OCI-LY3 (cell line): ENCODE results near the gene TMA7.
A peak's percentile ranks its signal among the peaks of the same experiment; 100 is the strongest.

ENCODE experiments used
- H2AFZ ChIP-seq: fragments of 200-600, 300-600 bp; shearing (Covaris generic); 2 replicates; pipeline ENCODE4 v1.6.0; 2014; ENCODE audit warnings: antibody characterized with exemption, low read depth, low read length
- H3K27ac ChIP-seq: fragments of 200-600, 300-600 bp; sonication (generic); 2 replicates; pipeline ENCODE4 v1.5.1; 2014; ENCODE audit warnings: mild to moderate bottlenecking, low read length, moderate library complexity, mixed read lengths
- H3K27me3 ChIP-seq: fragments of 200-600, 300-600 bp; sonication (generic); 2 replicates; pipeline ENCODE4 v1.6.1; 2014; ENCODE audit warnings: low read depth, low read length, mixed read lengths
- H3K36me3 ChIP-seq: fragments of 200-600, 300-600 bp; sonication (generic); replicated peaks from 2 replicates; pipeline ENCODE3; 2014; ENCODE audit warnings: low read depth, low read length, mixed read lengths
- H3K4me1 ChIP-seq: fragments of 300-600, 200-600 bp; sonication (generic); 2 replicates; pipeline ENCODE4 v1.6.1; 2014; ENCODE audit warnings: low read length, mixed read lengths
- H3K4me2 ChIP-seq: fragments of 200-600, 300-600 bp; sonication (generic); 2 replicates; pipeline ENCODE4 v1.6.1; 2014; ENCODE audit warnings: low read length, mixed read lengths
- H3K4me3 ChIP-seq: fragments of 300-600, 200-600 bp; sonication (generic); 2 replicates; pipeline ENCODE4 v1.5.1; 2014; ENCODE audit warnings: antibody characterized with exemption, mild to moderate bottlenecking, low read length, moderate library complexity
- H3K79me2 ChIP-seq: fragments of 300-600, 200-600 bp; shearing (Covaris generic); 2 replicates; pipeline ENCODE4 v1.6.1; 2014; ENCODE audit warnings: mild to moderate bottlenecking, low read length, mixed read lengths
- H3K9ac ChIP-seq: fragments of 300-600, 200-600 bp; shearing (Covaris generic); 2 replicates; pipeline ENCODE4 v1.6.0; 2014; ENCODE audit warnings: mild to moderate bottlenecking, low read length, moderate library complexity
- H3K9me3 ChIP-seq: fragments of 200-600, 300-600 bp; shearing (Covaris generic); 2 replicates; pipeline ENCODE4 v1.6.1; 2014; ENCODE audit warnings: low read length, mixed read lengths; ENCODE audit not compliant: insufficient read depth
- H4K20me1 ChIP-seq: fragments of 200-600, 300-600 bp; sonication (generic); 2 replicates; pipeline ENCODE4 v1.6.1; 2016; ENCODE audit warnings: low read length, mixed read lengths; ENCODE audit not compliant: insufficient read depth
- EZH2phosphoT487 ChIP-seq: fragments of 200-600 bp; shearing (Covaris generic); IDR thresholded peaks from 2 replicates; pipeline ENCODE4 v1.6.1; 2018; ENCODE audit warnings: antibody characterized with exemption, mixed run types, low read depth
- TF ChIP-seq, protein P1 (sequence below): fragments of 200-600, 300-600 bp; sonication (generic); IDR thresholded peaks from 2 replicates; pipeline ENCODE4 v1.5.1; 2014; ENCODE audit warnings: antibody characterized with exemption, low read length, low read depth

Gene TMA7

DNA sequence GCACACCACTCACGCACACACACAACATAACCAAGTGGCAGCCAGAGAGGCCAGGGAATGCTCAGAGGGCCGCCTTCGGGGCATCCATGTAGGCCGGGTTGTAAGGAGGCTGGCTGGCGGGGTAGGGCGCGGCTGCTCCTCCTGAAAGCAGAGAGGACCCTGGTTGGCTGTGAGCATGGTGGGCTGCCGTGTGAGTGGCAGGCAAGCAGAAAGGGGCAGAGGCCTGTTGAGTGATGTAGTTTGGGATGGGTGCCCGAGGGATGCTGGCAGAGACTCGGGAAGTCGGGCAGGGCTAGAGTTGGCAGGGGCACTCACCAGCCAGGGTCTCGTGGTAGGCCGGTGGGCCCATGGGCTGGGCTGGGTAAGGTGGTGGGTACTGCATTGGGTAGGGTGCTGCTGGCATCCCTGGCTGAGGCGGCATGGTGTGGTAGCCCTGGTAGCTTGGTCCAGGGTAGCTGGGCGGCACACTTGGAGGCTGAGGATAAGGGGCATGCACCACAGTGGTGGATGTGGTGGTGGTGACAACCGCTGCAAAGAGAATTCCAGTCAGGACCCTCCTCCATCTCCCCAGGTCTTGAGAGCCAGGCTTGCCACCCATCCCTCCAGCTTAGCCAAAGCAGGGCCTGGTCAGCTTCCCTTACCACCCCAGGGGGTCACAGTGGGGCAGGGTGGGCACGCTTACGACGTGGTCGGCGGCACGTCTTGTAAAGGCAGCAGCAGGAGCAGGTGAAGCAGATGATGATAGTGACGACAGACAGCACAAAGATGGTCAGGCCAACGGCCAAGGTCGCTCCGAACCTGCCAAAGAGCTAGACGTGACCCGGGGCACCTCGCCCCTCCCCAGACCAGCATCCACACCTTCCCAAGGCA lies 29.2 kb downstream of the TMA7 start:
- Histone ChIP-seq H3K27me3 (no peaks in the 10 kb centered on the region), H3K4me3 (no peak overlapping the region), H2AFZ (no peak overlapping the region), H3K36me3 (peaks cover 35% of the 10 kb centered on the region), H3K27ac (no peak overlapping the region), H3K4me2 (no peak overlapping the region), H3K79me2 (peaks cover 58% of the 10 kb centered on the region), H4K20me1 (no peaks in the 10 kb centered on the region), H3K4me1 (peaks cover 39% of the 10 kb centered on the region), H3K9me3 (no peaks in the 10 kb centered on the region), H3K9ac (no peak overlapping the region)
- TF ChIP-seq, protein P1, sequence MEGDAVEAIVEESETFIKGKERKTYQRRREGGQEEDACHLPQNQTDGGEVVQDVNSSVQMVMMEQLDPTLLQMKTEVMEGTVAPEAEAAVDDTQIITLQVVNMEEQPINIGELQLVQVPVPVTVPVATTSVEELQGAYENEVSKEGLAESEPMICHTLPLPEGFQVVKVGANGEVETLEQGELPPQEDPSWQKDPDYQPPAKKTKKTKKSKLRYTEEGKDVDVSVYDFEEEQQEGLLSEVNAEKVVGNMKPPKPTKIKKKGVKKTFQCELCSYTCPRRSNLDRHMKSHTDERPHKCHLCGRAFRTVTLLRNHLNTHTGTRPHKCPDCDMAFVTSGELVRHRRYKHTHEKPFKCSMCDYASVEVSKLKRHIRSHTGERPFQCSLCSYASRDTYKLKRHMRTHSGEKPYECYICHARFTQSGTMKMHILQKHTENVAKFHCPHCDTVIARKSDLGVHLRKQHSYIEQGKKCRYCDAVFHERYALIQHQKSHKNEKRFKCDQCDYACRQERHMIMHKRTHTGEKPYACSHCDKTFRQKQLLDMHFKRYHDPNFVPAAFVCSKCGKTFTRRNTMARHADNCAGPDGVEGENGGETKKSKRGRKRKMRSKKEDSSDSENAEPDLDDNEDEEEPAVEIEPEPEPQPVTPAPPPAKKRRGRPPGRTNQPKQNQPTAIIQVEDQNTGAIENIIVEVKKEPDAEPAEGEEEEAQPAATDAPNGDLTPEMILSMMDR: no peak
- TF ChIP-seq EZH2phosphoT487: no peak

DNA sequence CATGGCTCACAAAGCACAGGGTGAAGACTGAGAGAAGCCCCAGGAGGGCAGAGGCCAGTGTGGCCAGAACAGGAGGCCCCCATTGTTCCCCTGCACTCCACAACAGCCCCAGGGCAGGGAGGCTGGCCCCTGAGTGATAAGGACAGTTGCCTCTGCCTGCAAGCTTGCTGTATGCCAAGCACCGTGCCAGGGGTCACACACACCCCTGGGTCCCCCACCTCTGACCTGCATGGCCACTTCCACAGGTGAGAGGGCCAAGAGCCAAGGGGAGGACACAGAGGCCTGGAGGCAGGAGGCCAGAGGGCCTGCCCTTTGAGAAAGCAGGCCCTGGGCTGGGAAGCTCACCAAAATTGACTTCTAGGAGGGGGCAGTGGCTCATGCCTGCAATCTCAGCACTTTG lies 30.2 kb downstream of the TMA7 start:
- no peak overlapping the region for H2AFZ ChIP-seq
- H3K79me2 ChIP-seq: peaks cover 58% of the 10 kb centered on the region
- no peak overlapping the region for H3K4me2 ChIP-seq
- no peak overlapping the region for H3K4me3 ChIP-seq
- H3K36me3 ChIP-seq: peaks cover 31% of the 10 kb centered on the region
- no peak overlapping the region for H3K9ac ChIP-seq
- H3K4me1 ChIP-seq: peaks cover 38% of the 10 kb centered on the region
- no peaks in the 10 kb centered on the region for H3K27me3 ChIP-seq
- TF ChIP-seq, protein P1: no peak
- H3K27ac ChIP-seq: 0 out of 2 replicates have a peak overlapping the region, but pooled peaks have one; percentile 5
- no peaks in the 10 kb centered on the region for H3K9me3 ChIP-seq
- no peaks in the 10 kb centered on the region for H4K20me1 ChIP-seq

DNA sequence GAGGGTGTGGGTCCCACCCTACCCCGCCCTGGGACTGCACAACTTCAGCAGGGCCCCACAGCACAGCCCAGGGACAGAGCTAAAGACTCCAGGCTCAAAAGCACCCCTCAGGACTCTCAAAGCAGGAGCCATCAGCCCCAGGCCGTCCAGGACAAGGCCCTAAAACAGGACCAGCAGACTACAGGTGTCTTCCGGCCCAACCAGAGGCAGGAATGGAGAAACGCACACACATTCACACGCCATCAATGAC lies 32.5 kb downstream of the TMA7 start:
- H3K4me1 ChIP-seq: peaks cover 23% of the 10 kb centered on the region
- TF ChIP-seq, protein P1: no peak
- TF ChIP-seq EZH2phosphoT487: no peak
- H3K9me3 ChIP-seq: no peaks in the 10 kb centered on the region
- peaks cover 43% of the 10 kb centered on the region for H3K79me2 ChIP-seq
- peak overlapping the region; percentile 93 for H3K4me2 ChIP-seq
- H4K20me1 ChIP-seq: no peaks in the 10 kb centered on the region
- H3K36me3 ChIP-seq: peaks cover 19% of the 10 kb centered on the region
- H2AFZ ChIP-seq: peak overlapping the region; percentile 39; the same call in 1 of the 2 replicates
- peak overlapping the region; percentile 81 for H3K4me3 ChIP-seq
- H3K27me3 ChIP-seq: no peaks in the 10 kb centered on the region
- H3K9ac ChIP-seq: peak overlapping the region; percentile 94
- H3K27ac ChIP-seq: peak overlapping the region; percentile 89

DNA sequence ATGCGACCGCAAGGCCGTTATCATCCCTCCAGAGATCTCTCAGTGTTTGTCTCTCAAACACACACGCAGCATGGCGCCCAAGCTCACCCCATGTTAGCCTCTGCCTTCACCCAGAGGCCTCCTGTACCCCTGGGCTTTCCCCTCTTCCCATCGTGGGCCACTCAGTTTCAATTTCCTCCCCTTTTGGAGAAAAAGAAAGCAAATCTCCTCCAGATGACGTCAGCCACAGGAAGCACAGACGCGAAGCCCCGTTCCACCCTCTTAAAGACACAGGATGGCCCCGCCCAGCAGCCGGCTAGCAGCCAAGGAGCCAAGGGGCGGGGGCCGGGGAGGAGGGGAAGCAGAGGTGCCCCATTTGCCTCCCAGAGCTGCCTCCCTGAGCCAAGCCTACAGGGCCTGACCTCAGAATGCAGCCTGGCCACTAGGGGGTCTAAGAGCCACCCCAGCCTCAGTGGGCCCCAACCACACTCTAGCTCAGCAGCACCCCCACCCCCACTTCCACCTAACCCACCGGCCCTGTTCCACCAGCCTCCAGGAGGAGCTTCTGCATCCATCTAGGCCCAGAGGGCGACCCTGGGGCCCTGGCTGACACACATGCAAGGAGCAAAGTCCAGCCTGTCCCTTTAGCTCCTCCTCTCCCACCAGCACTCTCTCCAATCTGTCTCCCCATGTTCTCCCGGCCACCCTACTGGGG lies 33.0 kb downstream of the TMA7 start:
- no peaks in the 10 kb centered on the region for H3K9me3 ChIP-seq
- peaks cover 21% of the 10 kb centered on the region for H3K4me1 ChIP-seq
- H4K20me1 ChIP-seq: no peaks in the 10 kb centered on the region
- H3K36me3 ChIP-seq: peaks cover 14% of the 10 kb centered on the region
- peak overlapping the region; percentile 89 for H3K27ac ChIP-seq
- H3K4me3 ChIP-seq: peak overlapping the region; percentile 81
- TF ChIP-seq EZH2phosphoT487: no peak
- TF ChIP-seq, protein P1: peak; percentile 53
- peak overlapping the region; percentile 93 for H3K4me2 ChIP-seq
- H3K27me3 ChIP-seq: no peaks in the 10 kb centered on the region
- H3K79me2 ChIP-seq: peaks cover 38% of the 10 kb centered on the region
- H3K9ac ChIP-seq: peak overlapping the region; percentile 94
- H2AFZ ChIP-seq: peak overlapping the region; percentile 72
